Epidermal melanocyte (primary cell): ENCODE results near the gene MYNN.

ENCODE experiments used
- DNase-seq: peaks from one replicate; pipeline ENCODE4 v3.0.0; 2011; ENCODE audit warnings: low spot score; ENCODE audit not compliant: insufficient read length

MYNN gene

DNA sequence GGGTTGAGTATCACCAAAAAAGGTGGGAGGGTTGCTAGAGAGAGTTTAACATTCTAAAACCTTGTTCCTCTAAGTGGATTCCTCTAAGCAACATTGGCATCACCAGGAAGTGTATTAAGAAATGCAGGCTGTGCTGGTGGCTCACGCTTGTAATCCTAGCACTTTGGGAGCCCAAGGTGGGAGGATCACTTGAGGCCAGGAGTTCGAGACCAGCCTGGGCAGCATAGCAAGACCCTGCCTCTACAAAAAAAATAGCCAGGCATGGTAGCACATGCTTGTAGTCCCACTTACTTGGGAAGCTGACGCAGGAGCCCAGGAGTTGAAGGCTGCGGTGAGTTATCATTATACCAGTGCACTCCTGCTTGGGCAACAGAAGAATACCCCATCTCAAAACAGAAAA, 4.6 kb downstream of the MYNN start:
- DNase-seq, result no peak

DNA sequence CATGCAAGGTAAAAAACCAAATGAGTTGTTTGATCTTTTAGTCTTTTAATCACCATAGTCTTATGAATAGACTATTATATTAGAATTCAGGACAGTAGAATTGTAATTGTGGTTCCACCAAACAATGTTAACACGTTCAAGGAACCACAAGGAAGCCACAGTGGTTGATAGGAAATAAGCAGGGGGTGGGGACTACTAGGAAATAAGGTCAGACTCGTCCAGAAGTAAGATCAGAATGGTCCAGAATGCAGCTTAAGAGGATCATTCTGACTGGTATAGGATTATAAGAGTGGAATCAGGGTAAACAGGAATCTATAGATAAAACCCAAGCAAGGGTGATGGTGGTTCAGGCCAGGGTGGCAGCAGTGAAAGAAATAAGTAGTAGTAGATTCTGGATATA, 7.5 kb downstream of the MYNN start:
- DNase-seq, result no peak

DNA sequence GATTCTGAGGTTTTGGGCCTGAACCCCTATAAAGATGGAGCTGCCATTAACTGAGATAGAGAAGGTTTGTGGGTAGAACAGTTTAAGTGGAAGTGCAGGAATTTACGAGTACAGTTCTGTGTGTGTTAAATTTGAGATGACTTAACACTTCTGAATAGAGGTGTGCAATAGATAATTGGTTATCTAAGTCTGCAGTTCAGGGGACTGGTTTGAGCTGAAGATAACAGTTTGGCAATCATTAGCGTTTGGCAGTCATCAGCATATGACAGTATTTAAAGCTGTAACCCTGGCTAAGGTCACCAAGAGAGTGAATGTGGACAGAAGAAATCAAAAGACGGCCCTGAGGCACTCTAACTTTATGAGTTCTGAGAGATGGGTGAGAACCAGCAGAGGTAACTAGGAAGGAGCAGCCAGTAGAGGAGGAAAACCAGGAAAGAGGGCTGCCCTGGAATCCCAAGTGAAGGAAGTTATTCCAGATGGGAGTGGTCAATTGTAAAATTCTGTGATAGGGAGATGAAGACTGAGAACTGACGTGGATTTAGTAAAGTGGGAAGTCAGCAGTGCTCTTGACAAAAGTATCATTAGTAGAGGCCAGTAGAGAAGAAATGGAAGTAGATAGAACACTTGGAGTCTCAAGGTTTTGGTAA, 8.1 kb downstream of the MYNN start:
- DNase-seq, result no peak

DNA sequence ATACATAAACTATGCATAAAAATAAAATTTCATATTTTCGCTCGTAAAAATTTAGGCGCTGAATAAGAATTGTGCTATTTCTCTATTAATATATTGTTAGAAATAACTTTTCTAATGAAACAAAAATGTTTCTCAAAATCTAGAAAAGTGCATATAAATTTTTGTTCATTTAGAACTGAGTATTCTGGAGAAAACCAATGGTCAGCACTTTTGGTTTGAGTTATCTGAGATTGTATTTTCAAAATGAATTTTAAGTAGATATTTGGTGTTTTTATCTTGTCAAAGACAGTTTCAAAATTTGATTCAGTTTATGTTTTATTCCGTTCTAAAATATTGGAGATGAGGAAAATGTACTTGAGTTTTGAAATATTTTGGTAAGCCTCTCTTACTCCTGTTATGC, 13.9 kb downstream of the MYNN start:
- DNase-seq, result no peak

DNA sequence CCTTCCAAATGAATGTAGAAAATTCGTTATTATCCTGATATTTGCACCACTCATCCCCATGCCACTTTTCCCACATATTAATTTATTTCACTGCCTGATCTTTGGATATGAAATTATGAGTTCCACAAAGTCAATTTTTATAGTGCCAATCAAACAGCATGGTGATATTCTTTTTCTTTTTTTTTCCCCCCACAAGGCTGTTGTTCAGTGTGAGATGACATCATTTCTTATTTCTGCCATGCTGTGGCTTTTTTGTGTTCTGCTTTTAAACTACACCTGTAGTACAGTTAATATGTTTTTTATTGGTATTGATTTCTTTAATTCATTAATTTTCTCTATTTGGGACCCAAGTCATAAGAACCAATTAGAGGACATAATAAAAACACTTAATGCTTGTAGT, 14.6 kb downstream of the MYNN start:
- no peak for DNase-seq

DNA sequence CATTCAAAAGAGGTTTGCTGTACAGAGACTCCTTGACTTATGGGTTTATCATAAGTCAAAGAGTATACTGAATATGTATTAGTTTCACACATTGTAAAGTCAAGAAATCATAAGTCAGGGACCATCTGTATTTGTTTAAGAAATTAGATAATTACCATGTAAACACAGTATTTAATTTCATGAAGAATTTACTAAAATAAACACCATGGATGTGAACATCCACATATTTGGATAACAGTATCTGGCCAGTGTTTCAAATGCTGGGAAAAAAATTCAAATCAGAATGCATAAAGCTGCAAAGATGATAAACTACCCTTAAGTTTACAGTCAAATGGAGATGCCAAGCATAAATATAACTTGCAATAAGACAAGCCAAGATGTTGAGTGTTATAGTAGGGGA, 17.0 kb downstream of the MYNN start:
- DNase-seq, result no peak

DNA sequence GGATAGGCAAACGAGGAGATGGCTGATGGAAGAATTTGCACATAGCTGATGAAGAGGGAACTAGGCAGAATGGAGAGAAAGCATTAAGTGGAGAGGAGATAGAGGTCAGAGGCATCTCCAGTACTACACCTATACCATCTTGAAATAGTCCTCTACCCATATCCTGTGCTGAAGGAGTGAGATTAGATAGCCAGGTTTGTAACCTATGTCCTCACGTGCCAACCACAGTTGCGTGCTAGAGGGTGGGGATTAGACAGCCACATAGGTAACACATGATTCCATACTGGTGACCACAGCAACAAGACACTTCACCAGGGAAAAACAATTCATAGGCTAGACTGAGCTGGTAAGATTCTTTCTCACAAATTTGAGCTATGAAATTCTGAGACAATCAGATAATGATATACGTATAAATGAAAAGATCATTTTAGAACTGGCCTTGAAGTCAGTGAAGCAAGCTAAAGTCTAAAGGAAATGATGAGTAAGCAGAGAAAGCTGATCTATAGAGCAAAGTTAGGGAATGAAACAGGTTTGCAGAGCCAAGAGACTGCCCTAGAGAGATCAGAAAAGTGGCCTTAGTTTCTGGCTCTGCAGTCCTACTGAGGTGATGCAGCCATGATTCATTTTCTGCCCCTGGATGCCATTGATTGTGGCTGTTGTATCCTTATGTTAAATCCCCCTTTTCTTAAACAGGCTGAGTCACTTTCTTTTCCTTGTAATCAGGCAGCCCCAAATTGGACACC, 17.7 kb downstream of the MYNN start:
- no peak for DNase-seq

DNA sequence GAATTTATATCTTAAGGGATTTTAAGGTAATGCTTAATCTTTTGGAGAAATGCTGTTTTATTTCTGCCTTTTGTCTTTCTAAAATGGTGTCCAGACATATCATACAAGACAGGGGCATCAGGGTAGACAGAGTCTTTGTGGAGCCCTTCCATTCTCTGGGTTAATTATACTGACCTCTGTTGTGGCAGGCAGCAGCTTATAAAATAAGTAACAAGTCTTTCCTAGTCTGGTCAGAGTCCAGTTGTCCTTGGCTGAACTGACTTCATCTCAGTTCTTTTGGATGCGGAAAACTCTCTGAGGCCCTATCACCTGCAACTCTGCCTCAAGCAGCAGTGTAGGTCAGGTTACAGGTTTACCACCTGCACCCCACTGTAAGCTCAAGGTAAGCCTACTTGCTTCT, 19.2 kb downstream of the MYNN start:
- DNase-seq, result no peak

DNA sequence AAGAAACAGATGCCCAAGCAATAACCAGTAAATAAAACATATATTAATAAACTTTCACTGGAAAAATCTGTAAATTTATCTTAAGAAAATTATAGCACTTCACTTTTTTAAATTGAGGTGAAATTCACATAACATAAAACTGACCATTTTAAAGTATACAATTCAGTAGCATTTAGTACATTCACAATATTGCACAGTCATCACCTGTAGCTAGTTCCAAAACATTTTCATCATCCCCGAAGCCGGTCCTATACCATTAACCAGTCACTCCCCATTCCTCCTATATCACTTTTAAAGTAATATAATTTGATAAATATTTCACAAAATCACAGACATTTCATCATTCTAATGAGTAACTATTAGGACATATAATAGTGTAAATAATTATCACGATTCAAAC, 31.5 kb downstream of the MYNN start:
- no peak for DNase-seq

DNA sequence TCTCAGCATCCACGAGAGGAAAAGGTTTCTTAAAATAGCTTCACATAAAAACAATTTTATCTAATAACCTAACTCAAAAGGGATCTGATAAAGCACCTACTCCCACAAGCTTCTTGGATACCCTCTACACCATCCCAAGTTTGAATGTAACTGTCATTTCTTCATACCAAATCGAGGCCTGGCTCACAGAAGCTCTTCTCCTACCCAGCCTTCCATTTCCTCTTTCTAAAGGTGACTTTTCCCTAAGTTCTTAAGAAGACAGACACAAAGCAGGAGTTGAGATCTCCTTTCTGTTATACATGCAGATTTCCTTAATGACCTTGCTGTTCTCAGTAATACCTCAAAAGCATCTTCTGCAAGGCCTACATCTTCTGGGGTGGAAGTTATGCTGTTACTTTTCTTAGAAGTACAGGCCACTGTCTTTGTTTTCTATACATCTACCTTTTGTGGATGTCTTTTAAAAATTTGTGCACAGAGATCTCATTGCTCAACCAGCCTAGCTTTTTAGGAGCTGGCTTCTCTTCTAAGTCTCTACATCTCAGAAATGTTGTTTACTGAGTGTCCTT, 36.1 kb downstream of the MYNN start:
- DNase-seq, result no peak

DNA sequence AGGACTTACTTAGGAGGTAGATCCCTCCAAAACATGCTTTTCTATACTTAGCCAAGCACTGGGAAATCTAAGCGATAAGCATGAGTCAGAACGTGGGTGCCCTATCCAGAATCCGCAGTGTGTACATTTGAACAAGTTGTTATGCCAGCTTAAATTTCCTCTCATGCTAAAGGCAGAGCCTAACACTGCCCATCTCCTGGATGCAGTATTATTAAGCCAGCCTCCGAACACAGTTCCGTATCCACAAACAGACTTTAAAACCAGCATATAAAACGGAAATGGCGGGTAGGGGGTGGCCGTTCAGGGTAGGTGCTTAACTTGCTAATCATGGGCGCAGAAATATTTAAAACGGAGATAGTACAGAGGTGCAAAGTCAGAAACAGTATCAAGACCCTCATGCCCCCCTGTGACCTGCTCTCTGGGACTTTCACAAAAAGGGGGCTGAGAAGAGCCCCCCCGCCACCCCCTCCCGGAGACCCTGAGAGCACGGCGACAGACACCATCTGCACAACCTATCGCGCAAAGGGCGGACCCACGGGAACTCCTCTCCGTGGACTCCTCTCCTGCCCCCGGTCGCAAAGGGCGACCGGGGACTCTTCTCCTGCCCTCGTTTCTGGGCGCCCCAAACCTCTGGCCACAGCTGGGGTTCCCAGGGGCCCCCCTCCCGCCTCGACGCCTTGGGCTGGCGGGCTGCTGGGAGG, 38.6 kb downstream of the MYNN start:
- DNase-seq, result no peak

DNA sequence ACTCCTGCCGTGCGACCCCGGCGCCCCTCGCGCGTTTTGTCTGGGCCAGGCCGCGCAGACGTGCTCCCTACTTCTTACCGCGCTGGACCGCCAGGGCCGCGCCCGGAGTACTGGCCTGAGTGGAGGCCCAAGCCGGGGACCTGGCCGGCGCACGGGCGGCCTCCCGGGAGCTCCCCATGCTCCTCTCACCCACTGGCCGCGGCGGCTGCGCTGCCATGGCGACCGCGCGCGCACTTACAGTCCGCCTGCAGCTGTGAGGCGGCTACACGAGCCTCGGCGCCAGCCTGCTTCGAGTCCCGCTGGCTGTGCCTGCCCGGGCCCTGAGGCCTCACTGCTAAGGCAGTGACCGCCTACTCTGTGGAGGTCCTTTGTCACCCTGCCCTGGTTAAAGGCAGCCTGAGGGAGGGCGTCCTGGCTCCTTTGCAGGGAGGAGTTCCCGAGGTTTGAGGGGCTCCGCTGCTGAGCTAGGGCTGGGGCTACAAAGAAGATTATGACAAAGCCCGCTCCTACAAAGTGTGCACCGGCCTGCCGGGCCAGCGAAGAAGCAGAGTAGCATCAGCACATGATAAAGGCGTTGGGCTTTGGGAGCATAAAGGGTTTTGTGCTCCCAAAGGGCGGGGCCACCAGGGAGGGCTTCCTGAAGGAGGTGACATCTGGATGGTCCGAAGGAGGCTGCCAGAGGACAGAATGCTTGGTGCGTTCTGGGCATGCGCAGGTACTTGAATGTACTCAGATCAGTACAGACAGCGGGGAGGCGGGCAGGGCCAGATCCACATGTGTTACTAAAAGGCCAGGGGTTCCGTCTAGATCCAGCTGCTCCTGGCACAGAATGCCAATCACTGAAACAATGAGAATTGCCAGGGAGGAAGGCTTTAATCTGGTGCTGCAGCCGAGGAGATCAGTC, 39.4 kb downstream of the MYNN start, which contains the start of the genes LRRC34 and LRRIQ4:
LRRC34 (minus strand) TSS at position 573 of the 904 bp plus-strand sequence; CDS start at position 217, 356 bp downstream.
LRRIQ4 (plus strand) TSS at position 539 of the 904 bp plus-strand sequence. CDS start 9,052 bp downstream, outside the sequence.
- no peak for DNase-seq

DNA sequence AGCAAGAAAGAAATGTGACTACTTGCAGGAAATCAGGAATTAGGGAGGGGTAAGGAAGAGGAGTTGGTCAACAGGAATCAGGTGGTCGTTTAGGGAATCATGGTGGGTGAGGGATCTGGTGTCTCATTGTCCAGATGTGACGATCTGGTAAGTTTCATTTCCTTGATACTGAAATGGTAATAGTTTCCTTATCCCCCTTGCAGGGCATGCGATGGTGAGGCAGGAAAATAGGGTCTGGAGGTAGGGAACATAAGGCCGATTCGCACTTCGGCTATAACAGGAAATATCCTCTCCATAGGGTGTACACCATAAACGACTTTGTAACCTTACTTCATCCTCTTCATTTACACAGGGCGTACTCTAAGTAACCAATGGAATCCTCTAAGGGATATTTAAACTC, 40.1 kb downstream of the MYNN start:
- no peak for DNase-seq

DNA sequence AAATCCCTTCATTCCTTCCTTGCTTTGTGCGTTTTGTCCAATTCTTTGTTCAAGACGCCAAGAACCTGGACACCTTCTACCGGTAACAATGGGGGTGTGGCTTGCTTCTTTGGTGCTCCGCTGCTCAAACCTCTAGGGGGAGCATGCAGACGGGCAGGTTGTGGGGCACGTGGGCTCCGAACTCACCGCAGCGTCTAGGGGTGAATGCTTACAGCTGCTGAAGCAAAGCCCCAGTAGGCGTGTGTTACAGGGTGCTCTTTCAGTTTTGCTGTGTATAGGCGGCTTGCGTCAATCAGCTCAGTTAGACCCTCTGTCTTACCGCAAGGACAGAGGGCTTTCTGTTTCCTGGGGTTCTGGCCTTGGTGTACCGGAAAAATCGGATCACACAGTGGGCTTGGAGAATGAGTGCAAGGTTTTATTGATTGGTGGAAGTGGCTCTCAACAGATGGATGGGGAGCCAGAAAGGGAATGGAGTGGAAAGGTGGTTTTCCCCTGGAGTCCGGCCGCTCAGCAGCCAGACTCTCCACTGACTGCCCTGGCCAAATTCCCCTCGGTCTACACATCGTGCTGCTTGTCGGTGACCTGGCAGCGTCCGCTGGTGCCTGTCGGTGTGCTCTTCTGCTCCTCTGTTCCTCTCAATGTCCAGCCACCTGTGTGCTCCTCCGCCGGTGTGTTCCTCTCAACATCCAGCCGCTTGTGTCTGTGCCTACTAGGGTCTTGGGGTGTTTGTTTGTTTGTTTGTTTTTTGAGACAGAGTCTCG, 40.7 kb downstream of the MYNN start:
- DNase-seq, result no peak

DNA sequence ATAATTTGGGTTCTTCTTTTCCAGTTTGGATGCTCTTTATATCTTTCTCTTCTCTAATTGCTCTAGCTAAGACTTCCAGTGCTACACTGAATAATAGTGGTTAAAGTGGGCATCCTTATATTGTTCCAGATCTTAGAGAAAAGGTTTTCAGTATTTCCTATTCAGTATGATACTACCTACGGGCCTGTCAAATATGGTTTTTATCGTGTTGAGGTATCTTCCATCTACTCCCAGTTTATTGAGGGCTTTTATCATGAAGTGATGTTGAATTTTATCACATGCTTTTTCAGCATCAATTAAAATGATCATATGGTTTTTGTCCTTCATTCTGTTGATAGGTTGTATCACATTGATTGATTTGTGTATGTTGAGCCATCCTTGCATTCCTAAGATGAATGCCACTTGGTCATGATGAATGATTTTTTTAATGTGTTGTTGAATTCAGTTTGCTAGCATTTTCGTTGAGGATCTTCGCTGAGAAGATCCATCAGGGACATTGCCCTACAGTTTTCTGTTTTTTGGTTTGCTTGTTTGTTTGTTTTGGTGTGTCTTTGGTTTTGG, 42.5 kb downstream of the MYNN start:
- no peak for DNase-seq

DNA sequence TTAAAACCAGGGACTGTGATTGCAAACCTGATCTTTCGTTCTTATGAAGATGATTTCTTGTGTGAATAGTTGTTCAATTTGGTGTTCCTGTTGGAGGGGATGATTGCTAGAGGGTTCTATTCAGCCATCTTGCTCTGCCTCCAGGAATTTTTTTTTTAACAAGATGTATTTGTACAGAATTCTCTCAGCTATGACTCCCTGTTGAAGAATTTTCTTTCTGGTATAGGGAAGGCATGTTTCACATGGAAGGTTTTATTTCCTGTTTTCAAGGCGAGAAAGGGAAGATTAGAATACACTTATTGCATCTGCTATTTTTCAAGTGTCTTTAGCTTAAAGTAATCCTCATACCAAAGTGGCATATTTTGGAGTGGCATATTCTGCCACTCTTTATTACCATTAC, 45.1 kb downstream of the MYNN start:
- DNase-seq, result no peak

DNA sequence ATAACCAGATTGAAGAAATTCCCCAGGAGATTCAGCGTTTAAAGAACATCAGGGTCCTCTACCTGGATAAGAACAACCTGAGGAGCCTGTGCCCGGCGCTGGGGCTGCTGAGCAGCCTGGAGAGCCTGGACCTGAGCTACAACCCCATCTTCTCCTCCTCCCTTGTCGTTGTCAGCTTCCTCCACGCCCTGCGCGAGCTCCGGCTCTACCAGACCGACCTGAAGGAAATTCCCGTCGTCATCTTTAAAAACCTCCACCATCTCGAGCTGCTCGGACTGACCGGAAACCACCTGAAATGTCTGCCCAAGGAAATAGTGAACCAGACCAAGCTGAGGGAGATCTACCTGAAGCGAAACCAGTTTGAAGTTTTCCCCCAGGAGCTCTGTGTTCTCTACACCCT, 48.9 kb downstream of the MYNN start:
- DNase-seq, result no peak

DNA sequence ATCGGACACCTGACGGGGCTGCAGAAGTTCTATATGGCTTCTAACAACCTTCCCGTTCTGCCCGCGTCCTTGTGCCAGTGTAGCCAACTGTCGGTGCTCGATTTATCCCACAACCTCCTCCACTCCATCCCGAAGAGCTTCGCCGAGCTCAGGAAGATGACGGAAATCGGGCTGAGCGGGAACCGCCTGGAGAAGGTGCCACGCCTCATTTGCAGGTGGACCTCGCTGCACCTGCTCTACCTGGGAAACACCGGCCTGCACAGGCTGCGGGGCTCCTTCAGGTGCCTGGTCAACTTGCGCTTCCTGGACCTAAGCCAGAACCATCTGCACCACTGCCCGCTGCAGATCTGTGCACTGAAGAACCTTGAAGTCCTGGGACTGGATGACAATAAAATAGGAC, 49.3 kb downstream of the MYNN start:
- no peak for DNase-seq

DNA sequence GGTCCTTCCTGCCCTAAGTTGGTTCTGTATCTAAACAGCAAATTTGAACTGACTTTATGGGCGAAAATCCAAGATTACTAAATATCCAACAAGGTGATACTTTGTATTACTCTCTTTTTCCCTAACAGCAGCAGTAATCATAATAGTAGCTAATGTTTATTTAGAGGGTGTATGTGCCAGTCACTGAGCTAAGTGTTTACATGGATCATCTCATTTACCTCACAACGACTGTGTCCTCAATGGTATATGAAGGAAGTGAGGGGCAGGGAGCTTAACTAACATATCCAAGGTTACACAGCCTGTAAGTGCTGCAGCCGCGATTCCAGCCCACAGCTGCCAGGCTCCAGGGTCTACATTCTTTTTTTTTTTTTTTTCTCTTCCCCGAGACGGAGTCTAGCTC, 49.8 kb downstream of the MYNN start:
- DNase-seq, result no peak

DNA sequence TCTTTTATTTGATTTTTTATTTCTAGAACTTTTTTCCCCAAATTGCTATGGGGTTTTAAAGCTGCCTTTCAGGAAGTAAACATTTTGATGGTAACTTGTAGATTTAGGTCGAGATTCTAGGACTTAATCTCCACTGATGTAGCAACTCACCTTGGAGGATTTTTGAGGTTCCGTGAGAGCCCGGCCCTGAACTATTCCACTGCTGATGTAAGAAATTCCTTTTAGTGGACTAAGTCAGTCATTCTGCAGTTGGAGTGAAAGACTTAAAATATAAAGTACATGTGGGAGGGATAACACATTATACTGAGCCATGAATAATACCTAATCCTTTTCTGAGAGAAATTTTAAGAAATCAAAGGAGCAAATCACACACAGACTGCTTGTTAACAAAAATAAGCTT, 52.1 kb downstream of the MYNN start:
- DNase-seq, result no peak
